AG10803 (cell line): ENCODE results near the gene ZMYND11.

ENCODE experiments used
- DNase-seq: peaks from one replicate; pipeline ENCODE4 v3.0.0; 2010; ENCODE audit warnings: low read depth
- H3K4me3 ChIP-seq: 2 replicates; pipeline ENCODE4 v1.5.1; 2011; ENCODE audit warnings: mild to moderate bottlenecking, low read length, control low read depth
- CTCF ChIP-seq: conservative IDR thresholded peaks from 2 replicates; pipeline ENCODE4 v1.5.1; 2011; ENCODE audit warnings: mild to moderate bottlenecking, low read length, control low read depth, inconsistent platforms

ZMYND11 gene

GRCh38 chr10:190216-190615 is 55.0 kb downstream of the ZMYND11 start:
- no peak overlapping the region for H3K4me3 ChIP-seq
- no peak for DNase-seq
- TF ChIP-seq CTCF, result no peak

- H3K4me3 ChIP-seq, result no peak overlapping the region
- peak; percentile 63 for DNase-seq
- TF ChIP-seq CTCF, result no peak
Measured at GRCh38 chr10:191703-192518, 56.7 kb downstream of the ZMYND11 start.

- no peak for TF ChIP-seq CTCF
- no peak for DNase-seq
- H3K4me3 ChIP-seq, result no peak overlapping the region
Measured at GRCh38 chr10:194281-194680, 59.0 kb downstream of the ZMYND11 start.

GRCh38 chr10:200405-200804 is 65.2 kb downstream of the ZMYND11 start:
- peak; percentile 32 for DNase-seq
- H3K4me3 ChIP-seq, result no peak overlapping the region
- no peak for TF ChIP-seq CTCF

GRCh38 chr10:201328-201771 is 66.1 kb downstream of the ZMYND11 start:
- DNase-seq, result peak; percentile 47
- TF ChIP-seq CTCF, result no peak
- H3K4me3 ChIP-seq, result no peak overlapping the region

- no peak for TF ChIP-seq CTCF
- no peak overlapping the region for H3K4me3 ChIP-seq
- no peak for DNase-seq
Measured at GRCh38 chr10:208616-209015, 73.4 kb downstream of the ZMYND11 start.

GRCh38 chr10:209357-209756 is 74.1 kb downstream of the ZMYND11 start:
- DNase-seq, result no peak
- no peak overlapping the region for H3K4me3 ChIP-seq
- peak; percentile 30 for TF ChIP-seq CTCF
